Natural killer cell (primary cell): ENCODE measurements around the gene DCST1. TPM values are rescaled to one million over a fixed set of nuclear protein-coding genes. Genes with fewer than 3 reads are reported as not detected.

Experiments
- ATAC-seq, 3 donors: fragments of 150-1000 bp in 2 of 3; fragments of 200-7000 bp in 1 of 3; cut with Tn5 transposase; 1 replicate in 1 of 3; 2 replicates in 2 of 3; pipeline ENCODE4 v1.10.0; 2021; ENCODE audit warnings: mild to moderate bottlenecking in 2 of 3, moderate library complexity in 2 of 3
- DNase-seq, 2 donors: peaks; one replicate each; pipeline versions ENCODE4 v3.0.0 to v3.0.0-alpha.2; 2013 to 2021; ENCODE audit warnings: mixed read lengths in 1 of 2
- H3K27ac ChIP-seq: one replicate; pipeline ENCODE4 v1.5.1; 2013; ENCODE audit warnings: mild to moderate bottlenecking, low read length
- H3K27me3 ChIP-seq: one replicate; pipeline ENCODE4 v1.6.1; 2013; ENCODE audit warnings: low read length; ENCODE audit not compliant: control insufficient read depth, insufficient read depth
- H3K36me3 ChIP-seq: one replicate; pipeline ENCODE4 v1.6.1; 2013; ENCODE audit warnings: low read length; ENCODE audit not compliant: control insufficient read depth, insufficient read depth
- H3K4me1 ChIP-seq: one replicate; pipeline ENCODE4 v1.6.1; 2013; ENCODE audit warnings: low read length; ENCODE audit not compliant: control insufficient read depth, insufficient read depth
- H3K4me3 ChIP-seq: one replicate; pipeline ENCODE4 v1.5.1; 2013; ENCODE audit warnings: low read length
- H3K9me3 ChIP-seq: one replicate; pipeline ENCODE4 v1.6.1; 2013; ENCODE audit warnings: low read length; ENCODE audit not compliant: control insufficient read depth, insufficient read depth
- H3K27ac Mint-ChIP-seq, 2 donors: one replicate each; pipeline ENCODE4 v1.8.0; 2022; ENCODE audit warnings: mild to moderate bottlenecking in 2 of 2, mixed read lengths in 2 of 2, moderate library complexity in 1 of 2
- H3K27me3 Mint-ChIP-seq, 2 donors: one replicate each; pipeline ENCODE4 v1.8.0; 2022; ENCODE audit warnings: low read depth in 2 of 2, mixed read lengths in 2 of 2
- H3K36me3 Mint-ChIP-seq: one replicate; pipeline ENCODE4 v1.8.0; 2022; ENCODE audit warnings: mixed read lengths
- H3K4me1 Mint-ChIP-seq, 2 donors: one replicate each; pipeline ENCODE4 v1.8.0; 2022; ENCODE audit warnings: mixed read lengths in 2 of 2
- H3K4me3 Mint-ChIP-seq: one replicate; pipeline ENCODE4 v1.8.0; 2022; ENCODE audit warnings: mild to moderate bottlenecking, moderate library complexity, mixed read lengths
- H3K9me3 Mint-ChIP-seq, 2 donors: one replicate each; pipeline ENCODE4 v1.8.0; 2022; ENCODE audit warnings: mixed read lengths in 2 of 2
- CTCF ChIP-seq: fragments of 200-600 bp; IDR thresholded peaks from one replicate; pipeline ENCODE4 v1.8.0; 2022; ENCODE audit warnings: antibody characterized with exemption
- WGBS: methylation state at CpG from one replicate; pipeline ENCODE4 v1.1.7; 2013; ENCODE audit warnings: missing lambda C conversion rate; ENCODE audit not compliant: insufficient coverage; 5-methylcytosine and 5-hydroxymethylcytosine counted together
- intact Hi-C: fragments of 100-400 bp; cut with micrococcal nuclease; formaldehyde crosslinking; loops from one replicate; pipeline ENCODE4 v1.14.2; 2022
- total RNA-seq, 4 donors: library from RNA; stranded (reverse); fragments of 120-200 nt in 1 of 4; gene quantifications; one replicate each; pipeline versions ENCODE4 v1.2.3 to v1.2.4, GENCODE V29; 2013 to 2022

DCST1 gene
- total RNA-seq, 3 donors from 2014 or later (not counting 1 experiment from before 2014, with no cell fraction given): 0.35 to 0.60 TPM; not detected in 1

GRCh38 chr1:155057104-155057503 is 23.5 kb downstream of the DCST1 start:
- DNase-seq: no peak
- Histone ChIP-seq H3K4me3 (no peak overlapping the region), H3K36me3 (peaks cover 18% of the 10 kb centered on the region), H3K27me3 (no peaks in the 10 kb centered on the region), H3K27ac (no peak overlapping the region), H3K4me1 (peaks cover 23% of the 10 kb centered on the region), H3K9me3 (no peaks in the 10 kb centered on the region)
- WGBS: 98% methylated on average over 8 of the region's 8 CpGs
- TF ChIP-seq CTCF: no peak
- peaks cover 4 to 22% of the 10 kb centered on the region in 2 donors for H3K4me1 Mint-ChIP-seq
- ATAC-seq: no peak
- intact Hi-C loops: no loop called here
- no peak overlapping the region for H3K4me3 Mint-ChIP-seq
- H3K36me3 Mint-ChIP-seq: no peaks in the 10 kb centered on the region
- no peak overlapping the region for H3K27ac Mint-ChIP-seq
- H3K9me3 Mint-ChIP-seq: no peaks in the 10 kb centered on the region
- H3K27me3 Mint-ChIP-seq: peaks cover 0 to 2% of the 10 kb centered on the region in 2 donors

DNA sequence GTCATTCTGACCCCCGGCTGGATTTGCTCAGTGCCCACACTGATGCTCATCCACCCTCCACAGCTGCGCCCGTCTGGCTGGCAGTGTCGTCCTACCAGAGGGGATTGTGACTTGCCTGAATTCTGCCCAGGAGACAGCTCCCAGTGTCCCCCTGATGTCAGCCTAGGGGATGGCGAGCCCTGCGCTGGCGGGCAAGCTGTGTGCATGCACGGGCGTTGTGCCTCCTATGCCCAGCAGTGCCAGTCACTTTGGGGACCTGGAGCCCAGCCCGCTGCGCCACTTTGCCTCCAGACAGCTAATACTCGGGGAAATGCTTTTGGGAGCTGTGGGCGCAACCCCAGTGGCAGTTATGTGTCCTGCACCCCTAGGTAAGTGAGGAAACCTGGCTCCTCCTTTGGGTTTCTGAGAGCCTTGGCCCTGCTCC is 24.2 kb downstream of the DCST1 start:
- Mint-ChIP-seq H3K9me3 (no peaks in the 10 kb centered on the region), H3K4me1 (peaks cover 4 to 20% of the 10 kb centered on the region in 2 donors), H3K36me3 (no peaks in the 10 kb centered on the region), H3K27ac (no peak overlapping the region), H3K4me3 (no peak overlapping the region), H3K27me3 (peaks cover 0 to 2% of the 10 kb centered on the region in 2 donors)
- Histone ChIP-seq H3K9me3 (no peaks in the 10 kb centered on the region), H3K36me3 (peaks cover 18% of the 10 kb centered on the region), H3K27me3 (no peaks in the 10 kb centered on the region), H3K27ac (no peak overlapping the region), H3K4me1 (peaks cover 23% of the 10 kb centered on the region), H3K4me3 (no peak overlapping the region)
- ATAC-seq: no peak
- TF ChIP-seq CTCF: no peak
- intact Hi-C loops: no loop called here
- DNase-seq: no peak
- WGBS: 95% methylated on average over 13 of the region's 13 CpGs

DNA sequence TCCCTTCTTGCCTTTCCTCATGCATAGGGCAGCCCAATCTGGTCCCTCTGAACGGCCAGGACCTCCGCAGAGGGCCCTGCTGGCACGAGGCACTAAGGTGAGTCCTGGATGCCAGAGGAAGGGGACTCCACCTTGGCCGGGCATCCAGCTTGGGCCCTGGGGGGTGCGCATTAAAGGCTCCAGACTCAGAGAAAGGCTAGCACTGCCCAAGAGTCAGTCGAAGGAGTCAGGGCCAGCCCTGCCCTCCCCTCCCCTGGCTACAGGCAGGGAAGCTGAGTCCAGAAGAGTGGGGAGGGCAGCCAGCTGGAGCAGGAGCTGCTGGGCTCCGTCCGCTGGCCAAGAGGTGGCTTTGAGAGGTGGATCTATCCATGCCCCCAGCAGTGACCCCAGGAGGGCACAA is 27.1 kb downstream of the DCST1 start:
- Histone ChIP-seq H3K27ac (no peak overlapping the region), H3K4me1 (peaks cover 33% of the 10 kb centered on the region), H3K9me3 (no peaks in the 10 kb centered on the region), H3K4me3 (no peak overlapping the region), H3K36me3 (peaks cover 18% of the 10 kb centered on the region), H3K27me3 (no peaks in the 10 kb centered on the region)
- TF ChIP-seq CTCF: no peak
- Mint-ChIP-seq H3K27me3 (peaks cover 0 to 2% of the 10 kb centered on the region in 2 donors), H3K27ac (no peak overlapping the region), H3K4me1 (peaks cover 19 to 33% of the 10 kb centered on the region in 2 donors), H3K4me3 (no peak overlapping the region), H3K9me3 (no peaks in the 10 kb centered on the region), H3K36me3 (no peaks in the 10 kb centered on the region)
- intact Hi-C loops: loop anchor here (1.0 to 5.0 kb wide), 5 partner anchors 15 to 502 kb away; partner anchors contain the start of genes CKS1B, PMVK, SHC1 and UBE2Q1
- WGBS: 97% methylated on average over 8 of the region's 8 CpGs
- no peak for ATAC-seq
- DNase-seq: no peak
